IMR-90 (cell line): ENCODE data around the gene CPLX3. TPM values are rescaled to one million over a fixed set of nuclear protein-coding genes. Genes with fewer than 3 reads are reported as not detected.

Experiments
- ATAC-seq: fragments of 200-7000 bp; cut with Tn5 transposase; 2 replicates; pipeline ENCODE4 v1.9.1; 2020; ENCODE audit warnings: low read depth, mild to moderate bottlenecking, moderate library complexity
- BruUV-seq: library from RNA; stranded (reverse); fragments of 400-500 nt; replicated peaks from 2 replicates; lab custom pipeline; 2021; lab: Mats Ljungman, UMichigan
- CTCF ChIA-PET: fragments of 300-600 bp; formaldehyde crosslinking; extraction: SDS; loops from one replicate; lab custom pipeline; 2021; ENCODE audit warnings: antibody characterized with exemption; lab: Yijun Ruan, JAX
- POLR2A ChIA-PET: fragments of 300-600 bp; sonication (Branson Sonifier 250); formaldehyde crosslinking; loops from one replicate; lab custom pipeline; 2022; ENCODE audit warnings: antibody characterized with exemption; ENCODE audit not compliant: unreplicated experiment; lab: Charles Lee
- DNase-seq: peaks from one replicate; pipeline ENCODE4 v3.0.0; 2013
- H2AFZ ChIP-seq: replicated peaks from 2 replicates; pipeline ENCODE3; 2013; ENCODE audit warnings: low read length, mild to moderate bottlenecking; ENCODE audit not compliant: poor library complexity
- H2AK5ac ChIP-seq: 2 replicates; pipeline ENCODE4 v1.6.1; 2013; ENCODE audit warnings: low read depth, low read length, inconsistent platforms
- H2AK9ac ChIP-seq: replicated peaks from 2 replicates; pipeline ENCODE3; 2013; ENCODE audit warnings: mild to moderate bottlenecking, low read depth, low read length, moderate library complexity; ENCODE audit not compliant: poor library complexity
- H2BK120ac ChIP-seq: 2 replicates; pipeline ENCODE4 v1.6.1; 2013; ENCODE audit warnings: low read depth, low read length, inconsistent platforms
- H2BK15ac ChIP-seq: 3 replicates; pipeline ENCODE4 v1.6.1; 2013; ENCODE audit warnings: low read depth, low read length, inconsistent platforms
- H2BK20ac ChIP-seq: 2 replicates; pipeline ENCODE4 v1.6.1; 2013; ENCODE audit warnings: low read depth, mild to moderate bottlenecking, inconsistent platforms, low read length, moderate library complexity
- H2BK5ac ChIP-seq: 2 replicates; pipeline ENCODE4 v1.6.1; 2013; ENCODE audit warnings: mild to moderate bottlenecking, low read depth, low read length, inconsistent platforms; ENCODE audit not compliant: poor library complexity, severe bottlenecking
- H3K14ac ChIP-seq: replicated peaks from 2 replicates; pipeline ENCODE4 v1.6.1; 2013; ENCODE audit warnings: low read depth, low read length, inconsistent platforms
- H3K18ac ChIP-seq: 2 replicates; pipeline ENCODE4 v1.6.1; 2013; ENCODE audit warnings: low read depth, low read length, control low read depth
- H3K23ac ChIP-seq: 2 replicates; pipeline ENCODE4 v1.6.1; 2013; ENCODE audit warnings: low read depth, low read length, inconsistent platforms
- H3K27ac ChIP-seq: 2 replicates; pipeline ENCODE4 v1.5.1; 2013; ENCODE audit warnings: mild to moderate bottlenecking, control low read depth, low read length; ENCODE audit not compliant: insufficient read depth
- H3K27me3 ChIP-seq: 2 replicates; pipeline ENCODE4 v1.6.1; 2013; ENCODE audit warnings: low read length; ENCODE audit not compliant: control insufficient read depth, insufficient read depth
- H3K36me3 ChIP-seq: 2 replicates; pipeline ENCODE4 v1.6.1; 2013; ENCODE audit warnings: low read length, mixed read lengths; ENCODE audit not compliant: control insufficient read depth, insufficient read depth
- H3K4ac ChIP-seq: 2 replicates; pipeline ENCODE4 v1.6.1; 2013; ENCODE audit warnings: low read depth, low read length, inconsistent platforms
- H3K4me1 ChIP-seq: 2 replicates; pipeline ENCODE4 v1.6.1; 2013; ENCODE audit warnings: low read length, mixed read lengths; ENCODE audit not compliant: control insufficient read depth, insufficient read depth
- H3K4me2 ChIP-seq: 2 replicates; pipeline ENCODE4 v1.6.1; 2013; ENCODE audit warnings: low read depth, mild to moderate bottlenecking, control low read depth, low read length, moderate library complexity
- H3K4me3 ChIP-seq: 2 replicates; pipeline ENCODE4 v1.5.1; 2013; ENCODE audit warnings: low read depth, mild to moderate bottlenecking, control low read depth, low read length, moderate library complexity; ENCODE audit not compliant: insufficient read depth
- H3K56ac ChIP-seq: 2 replicates; pipeline ENCODE4 v1.6.1; 2013; ENCODE audit warnings: low read length, inconsistent platforms; ENCODE audit not compliant: insufficient read depth; ENCODE audit errors: extremely low read depth
- H3K79me1 ChIP-seq, 2 experiments: 2 replicates each; pipeline ENCODE4 v1.6.1; 2013; ENCODE audit warnings: low read length in 2 of 2, inconsistent platforms in 1 of 2, low read depth in 1 of 2
- H3K9ac ChIP-seq: 2 replicates; pipeline ENCODE4 v1.6.1; 2013; ENCODE audit warnings: low read depth, low read length, control low read depth
- H3K9me1 ChIP-seq: 2 replicates; pipeline ENCODE4 v1.6.1; 2013; ENCODE audit warnings: low read length, inconsistent platforms; ENCODE audit not compliant: insufficient read depth
- H3K9me3 ChIP-seq: 2 replicates; pipeline ENCODE4 v1.6.1; 2013; ENCODE audit warnings: low read length; ENCODE audit not compliant: control insufficient read depth, insufficient read depth
- H4K20me1 ChIP-seq: 2 replicates; pipeline ENCODE4 v1.6.1; 2013; ENCODE audit warnings: low read length, inconsistent platforms; ENCODE audit not compliant: insufficient read depth
- H4K5ac ChIP-seq: 2 replicates; pipeline ENCODE4 v1.6.1; 2013; ENCODE audit warnings: mild to moderate bottlenecking, low read depth, low read length, control low read depth
- H4K8ac ChIP-seq, 2 experiments: 2 replicates each; pipeline ENCODE4 v1.6.1; 2013; ENCODE audit warnings: low read depth in 2 of 2, low read length in 2 of 2, control low read depth in 1 of 2, inconsistent platforms in 1 of 2
- H4K91ac ChIP-seq: 2 replicates; pipeline ENCODE4 v1.6.1; 2013; ENCODE audit warnings: low read depth, low read length, inconsistent platforms; ENCODE audit not compliant: insufficient read depth
- NFE2L2 ChIP-seq: fragments of 150-350 bp; IDR thresholded peaks from 2 replicates; pipeline ENCODE4 v1.6.1; 2016; ENCODE audit warnings: low read depth, mild to moderate bottlenecking, low read length
- RAD21 ChIP-seq: IDR thresholded peaks from 2 replicates; pipeline ENCODE4 v1.6.1; 2012; ENCODE audit warnings: low read length, improper control_type of control experiment
- SMC3 ChIP-seq: fragments of 150-350 bp; IDR thresholded peaks from 2 replicates; pipeline ENCODE4 v1.6.1; 2016; ENCODE audit warnings: low read depth, mild to moderate bottlenecking, antibody characterized with exemption, low read length, moderate library complexity
- WGBS, 2 experiments: methylation state at CpG; one replicate each; pipeline versions ENCODE4 v1.1.5 to v1.1.7; 2013; ENCODE audit warnings: missing lambda C conversion rate in 2 of 2; ENCODE audit not compliant: insufficient read length in 1 of 2; ENCODE audit errors: extremely low coverage in 2 of 2; 5-methylcytosine and 5-hydroxymethylcytosine counted together
- dilution Hi-C: fragments of 300-500 bp; cut with HindIII; formaldehyde crosslinking; loops from one replicate; pipeline ENCODE4 v1.14.3; 2018; ENCODE audit warnings: low sequenced_read_pairs; ENCODE audit not compliant: unreplicated experiment
- in situ Hi-C: fragments of 300-500 bp; cut with MboI; formaldehyde crosslinking; loops from 3 replicates; pipeline ENCODE4 v1.14.3; 2019; ENCODE audit warnings: low sequenced_read_pairs, inconsistent platforms, mixed read lengths
- intact Hi-C: fragments of 100-400 bp; cut with micrococcal nuclease; formaldehyde crosslinking; loops from 2 replicates; pipeline ENCODE4 v1.10.0; 2022
- polyA plus RNA-seq, 3 experiments: library from polyadenylated mRNA; depleted of rRNA; stranded (reverse); fragments of >200 nt; gene quantifications; 2 replicates each; pipeline ENCODE4 v1.2.3, GENCODE V29; 2012; ENCODE audit warnings: low replicate concordance in 1 of 3
- total RNA-seq: library from RNA; depleted of rRNA; stranded (reverse); fragments of >200 nt; gene quantifications from 2 replicates; pipeline ENCODE4 v1.2.3, GENCODE V29; 2012
- TF ChIP-seq, protein P1 (sequence below): fragments of 150-350 bp; IDR thresholded peaks from 2 replicates; pipeline ENCODE4 v1.6.1; 2016; ENCODE audit warnings: low read depth, mild to moderate bottlenecking, low read length, moderate library complexity, borderline replicate concordance
- TF ChIP-seq, protein P2 (sequence below): fragments of 150-350 bp; IDR thresholded peaks from 2 replicates; pipeline ENCODE4 v1.6.1; 2017; ENCODE audit warnings: mild to moderate bottlenecking, antibody characterized with exemption, low read length, low read depth

CPLX3 gene
- total and polyA plus RNA-seq, 2 of the 4 experiments (the other 2 are of a cell fraction) = not detected

DNA sequence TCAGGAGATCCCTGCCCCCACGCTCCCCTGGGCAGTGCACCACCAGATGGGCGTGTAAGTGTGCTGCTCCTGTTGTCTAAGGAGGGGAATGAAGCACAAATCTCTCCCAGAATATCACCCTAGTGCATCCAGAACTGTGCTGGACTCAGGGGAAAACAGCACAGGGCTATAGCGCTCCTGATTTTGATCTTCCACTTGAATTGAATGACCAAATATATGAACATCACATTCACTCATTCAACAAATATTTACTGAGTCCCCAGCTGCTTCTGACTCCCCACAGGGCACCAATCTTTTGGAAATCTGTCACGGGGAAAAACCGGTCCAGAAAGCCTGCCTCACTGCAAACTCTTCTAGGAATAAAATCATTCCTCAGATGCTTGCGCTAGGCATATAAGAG is 2.4 kb downstream of the CPLX3 start:
- WGBS, 2 experiments = 20% methylated on average over 1 of the region's 6 CpGs; no CpG with 5 or more reads in 1 of the 2 experiments
- in situ Hi-C loops = no loop called here

More for the DNA sequence above, 2.4 kb downstream of the CPLX3 start:
- no TSS peak for BruUV-seq
- H3K4me3 ChIP-seq = no peak overlapping the region
- no peak overlapping the region for H3K23ac ChIP-seq
- no peak overlapping the region for H3K56ac ChIP-seq
- no peak overlapping the region for H2BK5ac ChIP-seq
- H2AFZ ChIP-seq = no peak overlapping the region
- DNase-seq (no peak), ATAC-seq (no peak)
- CTCF ChIA-PET = interaction anchor here (1.1 kb wide), 1 partner anchor 11 kb away, joined by 8 read pairs; no protein-coding TSS in a partner anchor
- H3K9me1 ChIP-seq = no peaks in the 10 kb centered on the region
- dilution Hi-C loops = no loop called here
- H3K4me1 ChIP-seq = no peaks in the 10 kb centered on the region
- H2AK5ac ChIP-seq = no peak overlapping the region
- H3K36me3 ChIP-seq = no peaks in the 10 kb centered on the region
- no peak overlapping the region for H4K91ac ChIP-seq
- no peak overlapping the region for H2BK120ac ChIP-seq
- no peaks in the 10 kb centered on the region; the same call in 1 of the 2 replicates for H4K20me1 ChIP-seq
- no peak overlapping the region for H3K4me2 ChIP-seq
- peaks cover 47% of the 10 kb centered on the region for H3K27me3 ChIP-seq
- no peak overlapping the region for H4K8ac ChIP-seq
- H3K14ac ChIP-seq = no peak overlapping the region
- H2BK20ac ChIP-seq = no peak overlapping the region
- no peak overlapping the region for H3K18ac ChIP-seq
- H2BK15ac ChIP-seq = no peak overlapping the region
- H3K9me3 ChIP-seq = no peaks in the 10 kb centered on the region
- TF ChIP-seq, protein P1, sequence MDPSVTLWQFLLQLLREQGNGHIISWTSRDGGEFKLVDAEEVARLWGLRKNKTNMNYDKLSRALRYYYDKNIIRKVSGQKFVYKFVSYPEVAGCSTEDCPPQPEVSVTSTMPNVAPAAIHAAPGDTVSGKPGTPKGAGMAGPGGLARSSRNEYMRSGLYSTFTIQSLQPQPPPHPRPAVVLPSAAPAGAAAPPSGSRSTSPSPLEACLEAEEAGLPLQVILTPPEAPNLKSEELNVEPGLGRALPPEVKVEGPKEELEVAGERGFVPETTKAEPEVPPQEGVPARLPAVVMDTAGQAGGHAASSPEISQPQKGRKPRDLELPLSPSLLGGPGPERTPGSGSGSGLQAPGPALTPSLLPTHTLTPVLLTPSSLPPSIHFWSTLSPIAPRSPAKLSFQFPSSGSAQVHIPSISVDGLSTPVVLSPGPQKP = no peak
- TF ChIP-seq, protein P2, sequence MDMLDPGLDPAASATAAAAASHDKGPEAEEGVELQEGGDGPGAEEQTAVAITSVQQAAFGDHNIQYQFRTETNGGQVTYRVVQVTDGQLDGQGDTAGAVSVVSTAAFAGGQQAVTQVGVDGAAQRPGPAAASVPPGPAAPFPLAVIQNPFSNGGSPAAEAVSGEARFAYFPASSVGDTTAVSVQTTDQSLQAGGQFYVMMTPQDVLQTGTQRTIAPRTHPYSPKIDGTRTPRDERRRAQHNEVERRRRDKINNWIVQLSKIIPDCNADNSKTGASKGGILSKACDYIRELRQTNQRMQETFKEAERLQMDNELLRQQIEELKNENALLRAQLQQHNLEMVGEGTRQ = no peak
- TF ChIP-seq NFE2L2 (no peak), SMC3 (no peak), RAD21 (no peak)
- H2AK9ac ChIP-seq = no peak overlapping the region
- H3K27ac ChIP-seq = no peak overlapping the region
- H4K5ac ChIP-seq = no peak overlapping the region
- H3K4ac ChIP-seq = no peak overlapping the region
- H3K9ac ChIP-seq = no peak overlapping the region
- POLR2A ChIA-PET = interaction anchor here (0.6 kb wide), 1 partner anchor 153 kb away, joined by 13 read pairs; no protein-coding TSS in a partner anchor
- intact Hi-C loops = no loop called here
- no peaks in the 10 kb centered on the region for H3K79me1 ChIP-seq
